ENCODE measurements around the gene SLC13A5.

- TF ChIP-seq CTCF (conservative IDR thresholded peaks at IDR 0.05; ENCODE audit: low read length): no peak
- no peak for TF ChIP-seq EZH2phosphoT487 (IDR thresholded peaks at IDR 0.05; ENCODE audit: borderline replicate concordance)
Measured at GRCh38 chr17:6684460-6684783, 28.7 kb downstream of the SLC13A5 start.
